H1 (cell line): ENCODE data around the gene PSME1. TPM values are rescaled to one million over a fixed set of nuclear protein-coding genes. Genes with fewer than 3 reads are reported as not detected.

Experiments used
- BACH1 ChIP-seq: IDR thresholded peaks from 2 replicates; pipeline ENCODE4 v1.6.1; 2012; ENCODE audit warnings: low read length, improper control_type of control experiment
- CBX8 ChIP-seq: fragments of 300-800, 300-1000 bp; sonication (generic); IDR thresholded peaks from 2 replicates; pipeline ENCODE4 v1.7.1; 2016; ENCODE audit warnings: low read depth, low read length, borderline replicate concordance
- CHD2 ChIP-seq: IDR thresholded peaks from 2 replicates; pipeline ENCODE4 v1.6.1; 2012; ENCODE audit warnings: low read length, improper control_type of control experiment
- CTCF ChIP-seq, 3 experiments: IDR thresholded peaks; 1 replicate in 2 of 3; 2 replicates in 1 of 3; pipeline versions ENCODE4 v1.5.1 to v1.6.1; 2011; ENCODE audit warnings: low read length in 3 of 3, mild to moderate bottlenecking in 3 of 3, inconsistent platforms in 2 of 3, low read depth in 1 of 3, moderate library complexity in 1 of 3; ENCODE audit not compliant: insufficient read depth in 1 of 3; ENCODE audit errors: control extremely low read depth in 1 of 3
- KDM4A ChIP-seq: IDR thresholded peaks from one replicate; pipeline ENCODE4 v1.7.1; 2012; ENCODE audit warnings: low read depth, mild to moderate bottlenecking, moderate library complexity, low read length, inconsistent platforms; ENCODE audit not compliant: severe bottlenecking
- RNF2 ChIP-seq: fragments of 200-900, 300-1000 bp; sonication (generic); IDR thresholded peaks from 2 replicates; pipeline ENCODE4 v1.7.1; 2016; ENCODE audit warnings: borderline replicate concordance, low read depth, mild to moderate bottlenecking, antibody characterized with exemption, low read length; ENCODE audit not compliant: poor library complexity, severe bottlenecking; ENCODE audit errors: missing control alignments
- SP4 ChIP-seq: IDR thresholded peaks from 2 replicates; pipeline ENCODE4 v1.6.1; 2012; ENCODE audit warnings: low read length, inconsistent platforms
- TAF1 ChIP-seq: IDR thresholded peaks from 2 replicates; pipeline ENCODE4 v1.6.1; 2011; ENCODE audit warnings: mild to moderate bottlenecking, low read depth, low read length
- polyA plus RNA-seq, 7 experiments: library from polyadenylated mRNA; depleted of rRNA in 3 of 7; stranded (reverse) in 5 of 7; unstranded in 2 of 7; fragments of >200 nt in 5 of 7; fragments of 200-250 nt in 2 of 7; gene quantifications; 1 replicate in 5 of 7; 2 replicates in 1 of 7; 4 replicates in 1 of 7; pipeline versions ENCODE4 v1.2.1 to v1.2.3, GENCODE V29; 2011 to 2013; ENCODE audit warnings: missing spikeins in 2 of 7, mixed read lengths in 2 of 7
- total RNA-seq: library from RNA; stranded (reverse); fragmentation: NEBNext Ultra II Directional; extraction: Animal tissue kit (Norgen Biotek cat#: 25700); gene quantifications from 2 replicates; pipeline ENCODE4 v1.2.1, GENCODE V29; 2021

PSME1 gene
- total and polyA plus RNA-seq, 2 of the 8 experiments (the other 6 are each of a cell fraction or from before 2014, with no cell fraction given), result 74.9 to 85.9 TPM

GRCh38 chr14:24135834-24136683 is at the start of gene PSME1 (continued):
- TF ChIP-seq BACH1 (peak; percentile 15), RNF2 (no peak), KDM4A (peak; percentile 70), CHD2 (peak; percentile 34; the same call in 1 of the 2 replicates), SP4 (0 out of 2 replicates have a peak, but pooled peaks have one; percentile 23), CBX8 (no peak), TAF1 (0 out of 2 replicates have a peak, but pooled peaks have one; percentile 12), CTCF (IDR thresholded peaks at IDR 0.05; ENCODE audit: control extremely low read depth in 1 of 3, insufficient read depth in 1 of 3, low read depth in 1 of 3, low read length in 3 of 3) (no peak)
- TF ChIP-seq, all 59 proteins: peak for 11
